H9 (cell line): Measurements from ENCODE around the gene KIF16B. TPM values are rescaled to one million over a fixed set of nuclear protein-coding genes. Genes with fewer than 3 reads are reported as not detected.
A peak's percentile ranks its signal among the peaks of the same experiment; 100 is the strongest.

ENCODE experiments used
- DNase-seq: peaks from one replicate; pipeline ENCODE4 v3.0.0-alpha.2; 2017
- H2AFZ ChIP-seq: one replicate; pipeline ENCODE4 v1.6.1; 2013; ENCODE audit warnings: mild to moderate bottlenecking, low read length, control low read depth, moderate library complexity
- H2AK5ac ChIP-seq: 2 replicates; pipeline ENCODE4 v1.6.1; 2013; ENCODE audit warnings: low read length, control low read depth, mixed read lengths; ENCODE audit not compliant: insufficient read length
- H2BK120ac ChIP-seq: one replicate; pipeline ENCODE4 v1.6.1; 2013; ENCODE audit warnings: low read depth, mild to moderate bottlenecking, low read length, control low read depth, inconsistent platforms; ENCODE audit not compliant: poor library complexity, severe bottlenecking
- H2BK12ac ChIP-seq: 2 replicates; pipeline ENCODE4 v1.6.1; 2013; ENCODE audit warnings: low read length, control low read depth, mixed read lengths, low read depth; ENCODE audit not compliant: insufficient read length
- H2BK15ac ChIP-seq: 2 replicates; pipeline ENCODE4 v1.6.1; 2013; ENCODE audit warnings: low read depth, low read length, control low read depth
- H2BK20ac ChIP-seq: one replicate; pipeline ENCODE4 v1.6.1; 2013; ENCODE audit warnings: low read depth, mild to moderate bottlenecking, low read length, control low read depth, inconsistent platforms; ENCODE audit not compliant: poor library complexity, severe bottlenecking
- H2BK5ac ChIP-seq: 2 replicates; pipeline ENCODE4 v1.6.1; 2013; ENCODE audit warnings: low read length, control low read depth, mixed read lengths; ENCODE audit not compliant: insufficient read length
- H3K14ac ChIP-seq: 2 replicates; pipeline ENCODE4 v1.6.1; 2013; ENCODE audit warnings: low read length, control low read depth; ENCODE audit not compliant: insufficient read depth
- H3K18ac ChIP-seq: 2 replicates; pipeline ENCODE4 v1.6.1; 2013; ENCODE audit warnings: low read depth, mild to moderate bottlenecking, mixed read lengths, low read length, control low read depth; ENCODE audit not compliant: insufficient read length
- H3K23ac ChIP-seq: 2 replicates; pipeline ENCODE4 v1.6.1; 2013; ENCODE audit warnings: low read length, control low read depth, mixed read lengths, low read depth; ENCODE audit not compliant: insufficient read length
- H3K23me2 ChIP-seq: 2 replicates; pipeline ENCODE4 v1.6.1; 2013; ENCODE audit warnings: low read depth, mild to moderate bottlenecking, mixed read lengths, low read length, control low read depth; ENCODE audit not compliant: insufficient read length, poor library complexity, severe bottlenecking
- H3K27ac ChIP-seq: 2 replicates; pipeline ENCODE4 v1.5.1; 2013; ENCODE audit warnings: low read length, control low read depth, mixed read lengths, low read depth; ENCODE audit not compliant: insufficient read length
- H3K27me3 ChIP-seq: 2 replicates; pipeline ENCODE4 v1.6.1; 2013; ENCODE audit warnings: low read length, control low read depth, inconsistent platforms; ENCODE audit not compliant: insufficient read depth
- H3K4ac ChIP-seq: 2 replicates; pipeline ENCODE4 v1.6.1; 2013; ENCODE audit warnings: low read depth, mild to moderate bottlenecking, control low read depth, inconsistent platforms, low read length, moderate library complexity
- H3K4me1 ChIP-seq: 2 replicates; pipeline ENCODE4 v1.6.1; 2013; ENCODE audit warnings: low read length, control low read depth, inconsistent platforms; ENCODE audit not compliant: insufficient read depth
- H3K4me2 ChIP-seq: 2 replicates; pipeline ENCODE4 v1.6.1; 2013; ENCODE audit warnings: low read length, control low read depth, mixed read lengths; ENCODE audit not compliant: insufficient read length, insufficient read depth
- H3K56ac ChIP-seq: 2 replicates; pipeline ENCODE4 v1.6.1; 2013; ENCODE audit warnings: low read depth, mild to moderate bottlenecking, mixed read lengths, low read length, control low read depth; ENCODE audit not compliant: insufficient read length
- H3K79me1 ChIP-seq: 2 replicates; pipeline ENCODE4 v1.6.1; 2013; ENCODE audit warnings: low read depth, mild to moderate bottlenecking, moderate library complexity, low read length, control low read depth, inconsistent platforms; ENCODE audit not compliant: insufficient read depth, poor library complexity, severe bottlenecking
- H3K79me2 ChIP-seq: 2 replicates; pipeline ENCODE4 v1.6.1; 2013; ENCODE audit warnings: low read length, control low read depth, inconsistent platforms; ENCODE audit not compliant: insufficient read depth
- H3K9ac ChIP-seq: 2 replicates; pipeline ENCODE4 v1.6.1; 2013; ENCODE audit warnings: low read length, control low read depth, mixed read lengths; ENCODE audit not compliant: insufficient read length; ENCODE audit errors: extremely low read depth
- H3K9me3 ChIP-seq: one replicate; pipeline ENCODE4 v1.6.1; 2013; ENCODE audit warnings: low read depth, low read length, inconsistent platforms; ENCODE audit not compliant: control insufficient read depth
- H3T11ph ChIP-seq: one replicate; pipeline ENCODE4 v1.6.1; 2013; ENCODE audit warnings: mild to moderate bottlenecking, low read length, control low read depth, inconsistent platforms
- H4K20me1 ChIP-seq: one replicate; pipeline ENCODE4 v1.6.1; 2013; ENCODE audit not compliant: control insufficient read depth, insufficient read length, insufficient read depth
- H4K5ac ChIP-seq: 2 replicates; pipeline ENCODE4 v1.6.1; 2013; ENCODE audit warnings: low read depth, mild to moderate bottlenecking, mixed read lengths, low read length, control low read depth; ENCODE audit not compliant: insufficient read length
- H4K8ac ChIP-seq: replicated peaks from 2 replicates; pipeline ENCODE4 v1.6.1; 2013; ENCODE audit warnings: low read length, control low read depth, mixed read lengths, low read depth; ENCODE audit not compliant: insufficient read length
- H4K91ac ChIP-seq: 2 replicates; pipeline ENCODE4 v1.6.1; 2013; ENCODE audit warnings: low read depth, mild to moderate bottlenecking, moderate library complexity, mixed read lengths, low read length, control low read depth; ENCODE audit not compliant: insufficient read length
- H3K27ac Mint-ChIP-seq, 3 experiments: 2 replicates in 2 of 3; 3 replicates in 1 of 3; pipeline ENCODE4 v1.8.0; 2020 to 2021; ENCODE audit warnings: mixed read lengths in 3 of 3, mild to moderate bottlenecking in 1 of 3, moderate library complexity in 1 of 3
- H3K27me3 Mint-ChIP-seq: 2 replicates; pipeline ENCODE4 v1.8.0; 2021; ENCODE audit warnings: low read depth, mild to moderate bottlenecking, moderate library complexity, mixed read lengths
- H3K36me3 Mint-ChIP-seq, 3 experiments: 2 replicates in 2 of 3; 3 replicates in 1 of 3; pipeline ENCODE4 v1.8.0; 2020 to 2021; ENCODE audit warnings: low read depth in 3 of 3, mixed read lengths in 3 of 3; ENCODE audit not compliant: insufficient read depth in 1 of 3
- H3K4me1 Mint-ChIP-seq, 2 experiments: 2 replicates each; pipeline ENCODE4 v1.8.0; 2020; ENCODE audit warnings: mixed read lengths in 2 of 2
- H3K4me3 Mint-ChIP-seq, 2 experiments: 2 replicates in 1 of 2; 3 replicates in 1 of 2; pipeline ENCODE4 v1.8.0; 2020 to 2021; ENCODE audit warnings: mild to moderate bottlenecking in 2 of 2, mixed read lengths in 2 of 2, moderate library complexity in 1 of 2
- H3K9me3 Mint-ChIP-seq, 2 experiments: 2 replicates in 1 of 2; 3 replicates in 1 of 2; pipeline ENCODE4 v1.8.0; 2020; ENCODE audit warnings: mild to moderate bottlenecking in 2 of 2, mixed read lengths in 2 of 2, moderate library complexity in 1 of 2
- WGBS: extraction: QIAGEN DNeasy Blood & Tissue Kit; methylation state at CpG from one replicate; pipeline ENCODE4 v1.1.7; 2013; ENCODE audit warnings: missing lambda C conversion rate, low lambda C conversion rate, mixed read lengths; ENCODE audit not compliant: insufficient read length; ENCODE audit errors: extremely low coverage; 5-methylcytosine and 5-hydroxymethylcytosine counted together
- total RNA-seq: library from RNA; stranded (reverse); gene quantifications from 2 replicates; pipeline ENCODE4 v1.2.1, GENCODE V29; 2021
- TF ChIP-seq, protein P1 (sequence below): fragments of 200-600 bp; sonication (generic); conservative IDR thresholded peaks from 3 replicates; pipeline ENCODE4 v1.8.0; 2021; ENCODE audit warnings: antibody characterized with exemption, mild to moderate bottlenecking

KIF16B gene
- total RNA-seq, 1 experiment from 2014 or later: 7.4 TPM

DNA sequence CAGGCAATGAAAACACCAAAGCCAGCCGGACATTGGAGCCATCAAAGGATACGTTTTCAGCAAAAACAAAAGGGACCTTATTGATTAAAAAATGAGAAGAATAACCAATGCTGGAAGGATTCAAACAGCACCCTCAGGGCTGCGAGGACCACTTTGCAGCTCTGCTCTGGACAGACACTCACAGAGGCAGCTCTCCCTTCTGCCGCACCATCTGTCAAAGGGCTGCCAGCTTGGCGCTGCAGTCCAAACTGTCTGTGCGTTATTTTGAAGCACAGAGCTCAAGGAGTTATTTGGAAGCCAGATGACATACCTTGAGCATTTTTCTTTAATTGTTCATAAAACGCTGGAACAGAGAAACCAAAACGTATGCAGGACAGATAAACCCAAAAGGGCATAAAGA lies 85.2 kb downstream of the KIF16B start:
- no peaks in the 10 kb centered on the region for H3K23me2 ChIP-seq
- no peaks in the 10 kb centered on the region for H4K20me1 ChIP-seq
- no peaks in the 10 kb centered on the region for H3K9me3 ChIP-seq
- Mint-ChIP-seq H3K4me1 (peaks cover 10 to 14% of the 10 kb centered on the region in 2 experiments), H3K36me3 (peaks cover 0 to 5% (median 5%) of the 10 kb centered on the region in 3 experiments; a peak in 4 of 7 replicates), H3K27me3 (no peaks in the 10 kb centered on the region), H3K4me3 (no peak overlapping the region), H3K9me3 (no peaks in the 10 kb centered on the region; a peak in 1 of 5 replicates), H3K27ac (peak overlapping the region in 1 of 3 experiments; percentile 2; a peak in 1 of 7 replicates)
- no peak overlapping the region for H4K91ac ChIP-seq
- no peaks in the 10 kb centered on the region for H3K79me1 ChIP-seq
- no peak overlapping the region for H3K4ac ChIP-seq
- H3K18ac ChIP-seq: no peak overlapping the region
- H3K27ac ChIP-seq: no peak overlapping the region
- no peak overlapping the region for H2BK120ac ChIP-seq
- H3K23ac ChIP-seq: no peak overlapping the region
- no peak overlapping the region for H3K14ac ChIP-seq
- H2BK5ac ChIP-seq: no peak overlapping the region
- H2AFZ ChIP-seq: no peak overlapping the region
- no peaks in the 10 kb centered on the region for H3K27me3 ChIP-seq
- no peak overlapping the region for H2BK12ac ChIP-seq
- no peak overlapping the region for H2BK20ac ChIP-seq
- DNase-seq: no peak
- H4K5ac ChIP-seq: no peak overlapping the region
- no peak overlapping the region for H2BK15ac ChIP-seq
- H3K79me2 ChIP-seq: no peaks in the 10 kb centered on the region
- no CpG with 5 or more reads among the region's 8 CpGs for WGBS
- no peak overlapping the region for H4K8ac ChIP-seq
- no peak overlapping the region for H2AK5ac ChIP-seq
- no peak overlapping the region for H3K9ac ChIP-seq
- H3K4me1 ChIP-seq: no peaks in the 10 kb centered on the region
- H3K56ac ChIP-seq: no peak overlapping the region
- no peak overlapping the region for H3T11ph ChIP-seq
- TF ChIP-seq, protein P1, sequence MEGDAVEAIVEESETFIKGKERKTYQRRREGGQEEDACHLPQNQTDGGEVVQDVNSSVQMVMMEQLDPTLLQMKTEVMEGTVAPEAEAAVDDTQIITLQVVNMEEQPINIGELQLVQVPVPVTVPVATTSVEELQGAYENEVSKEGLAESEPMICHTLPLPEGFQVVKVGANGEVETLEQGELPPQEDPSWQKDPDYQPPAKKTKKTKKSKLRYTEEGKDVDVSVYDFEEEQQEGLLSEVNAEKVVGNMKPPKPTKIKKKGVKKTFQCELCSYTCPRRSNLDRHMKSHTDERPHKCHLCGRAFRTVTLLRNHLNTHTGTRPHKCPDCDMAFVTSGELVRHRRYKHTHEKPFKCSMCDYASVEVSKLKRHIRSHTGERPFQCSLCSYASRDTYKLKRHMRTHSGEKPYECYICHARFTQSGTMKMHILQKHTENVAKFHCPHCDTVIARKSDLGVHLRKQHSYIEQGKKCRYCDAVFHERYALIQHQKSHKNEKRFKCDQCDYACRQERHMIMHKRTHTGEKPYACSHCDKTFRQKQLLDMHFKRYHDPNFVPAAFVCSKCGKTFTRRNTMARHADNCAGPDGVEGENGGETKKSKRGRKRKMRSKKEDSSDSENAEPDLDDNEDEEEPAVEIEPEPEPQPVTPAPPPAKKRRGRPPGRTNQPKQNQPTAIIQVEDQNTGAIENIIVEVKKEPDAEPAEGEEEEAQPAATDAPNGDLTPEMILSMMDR: no peak
- H3K4me2 ChIP-seq: no peak overlapping the region
